Central memory CD4-positive, alpha-beta T cell (primary cell): ENCODE measurements around the gene PTPRM.

ENCODE experiments used
- DNase-seq: peaks from one replicate; pipeline ENCODE4 v3.0.0; 2022
- total RNA-seq, 3 experiments: gene quantifications; one replicate each; lab custom pipeline; 2026; lab: John Stamatoyannopoulos, UW

PTPRM gene
- total RNA-seq = 7.8 to 22.0 (median 10.1) reads per million in 3 experiments

GRCh38 chr18:7566567-7567473 lies at the start of gene PTPRM:
Gene PTPRM, plus strand, starts transcription at chr18:7567316. Its CDS starts 503 bp downstream, at chr18:7567819.
- peak; percentile 55 for DNase-seq

- DNase-seq = no peak
Observed at GRCh38 chr18:7517852-7518251, 49.3 kb upstream of the PTPRM start.

DNA sequence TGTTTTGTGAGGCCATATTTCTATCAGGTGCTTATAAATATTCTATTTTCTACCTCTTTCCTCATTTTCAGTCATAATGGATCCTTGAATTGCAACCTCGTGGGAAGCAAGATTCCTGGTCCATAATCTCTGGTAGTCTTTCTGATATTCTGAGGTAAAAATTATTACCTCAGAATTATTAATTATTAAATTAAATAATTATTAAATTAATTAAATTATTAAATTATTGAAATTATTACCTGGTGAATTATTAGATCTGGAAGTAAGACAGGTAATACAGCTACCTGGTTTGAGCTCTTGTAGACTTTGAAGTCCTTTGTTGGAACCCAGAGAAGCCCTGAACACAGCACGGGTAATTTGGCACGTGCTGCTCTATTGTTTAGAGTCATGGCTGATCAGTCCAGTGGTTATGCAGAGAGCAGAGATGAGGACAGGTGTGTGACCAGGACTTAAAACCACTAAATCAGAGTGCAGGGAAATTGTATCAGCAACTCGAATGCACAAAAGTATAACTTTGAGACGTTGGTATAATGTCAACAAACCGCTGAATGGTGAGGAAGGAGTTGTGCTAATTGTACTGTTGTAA lies 46.8 kb upstream of the PTPRM start:
- no peak for DNase-seq

DNA sequence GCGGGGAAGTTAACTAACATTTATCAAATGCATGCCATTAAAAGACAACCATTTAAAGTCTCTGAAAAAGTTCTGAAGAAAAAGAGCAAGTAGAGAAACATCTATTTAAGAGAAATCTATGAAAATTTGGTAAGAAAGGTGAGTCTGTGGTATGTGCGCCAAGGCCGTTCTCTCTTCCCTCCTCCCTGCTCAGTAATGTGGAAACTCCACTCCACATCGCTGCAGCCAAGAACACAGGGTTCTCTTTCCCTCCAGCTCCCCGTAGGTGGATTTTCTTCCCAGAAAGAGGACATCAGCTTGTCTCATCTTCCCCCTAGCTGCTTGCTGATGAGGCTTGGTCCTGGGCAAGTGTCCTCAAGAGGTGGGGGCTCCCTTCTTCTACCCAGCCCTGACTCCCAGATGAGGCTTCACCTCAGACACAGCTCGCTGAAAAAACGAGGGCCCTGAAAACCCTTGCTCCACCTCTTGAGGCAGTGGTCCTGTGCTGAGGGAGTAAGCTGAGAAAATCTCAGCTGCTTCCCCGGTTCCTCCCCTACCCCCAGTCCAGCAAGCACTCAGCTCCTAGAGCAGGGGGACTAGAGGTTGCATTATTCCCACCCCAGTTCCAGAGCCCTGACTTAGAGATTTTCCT lies 45.8 kb upstream of the PTPRM start:
- DNase-seq = no peak

DNA sequence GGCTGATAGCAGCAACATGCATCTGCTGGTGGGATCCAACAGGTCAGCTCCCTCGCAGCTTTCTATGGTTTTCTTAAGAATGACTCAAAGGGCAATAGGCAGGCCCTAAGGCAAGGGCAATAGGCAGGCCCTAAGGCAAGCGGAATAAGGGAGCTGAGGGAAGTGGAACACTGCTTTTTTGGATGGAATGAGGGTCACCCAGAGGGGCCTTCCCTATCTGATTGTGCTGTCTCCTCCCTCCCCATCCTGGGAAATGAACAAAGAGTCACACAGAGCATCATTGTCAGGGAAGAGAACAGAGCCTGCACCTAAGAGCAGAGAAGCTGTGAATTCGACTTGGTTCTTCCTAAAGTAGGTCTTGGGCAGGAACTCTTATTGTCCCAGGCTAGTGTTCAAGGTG lies 43.3 kb upstream of the PTPRM start:
- no peak for DNase-seq

DNA sequence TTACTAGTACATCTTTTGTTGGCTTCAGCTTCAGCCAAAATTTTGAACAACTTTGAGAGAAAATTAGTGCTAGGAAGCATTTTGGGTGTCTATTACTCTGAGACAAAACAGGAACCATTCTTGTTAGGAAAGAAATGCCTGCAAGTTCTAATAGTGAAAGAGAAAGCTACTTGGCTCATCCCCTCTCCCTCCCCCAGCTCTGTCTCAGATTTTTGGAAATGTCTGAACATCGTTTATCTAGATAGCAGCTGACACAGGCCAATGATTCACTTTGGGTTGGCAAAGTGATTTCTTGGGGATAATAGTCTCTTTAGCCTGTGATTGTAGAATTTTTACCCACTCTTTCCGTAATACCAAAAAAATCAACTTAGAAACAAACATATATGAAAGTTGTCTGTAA lies 42.3 kb upstream of the PTPRM start:
- DNase-seq = no peak

- no peak for DNase-seq
Observed at GRCh38 chr18:7532942-7533341, 34.2 kb upstream of the PTPRM start.

- no peak for DNase-seq
Observed at GRCh38 chr18:7535436-7536205, 31.5 kb upstream of the PTPRM start.

DNA sequence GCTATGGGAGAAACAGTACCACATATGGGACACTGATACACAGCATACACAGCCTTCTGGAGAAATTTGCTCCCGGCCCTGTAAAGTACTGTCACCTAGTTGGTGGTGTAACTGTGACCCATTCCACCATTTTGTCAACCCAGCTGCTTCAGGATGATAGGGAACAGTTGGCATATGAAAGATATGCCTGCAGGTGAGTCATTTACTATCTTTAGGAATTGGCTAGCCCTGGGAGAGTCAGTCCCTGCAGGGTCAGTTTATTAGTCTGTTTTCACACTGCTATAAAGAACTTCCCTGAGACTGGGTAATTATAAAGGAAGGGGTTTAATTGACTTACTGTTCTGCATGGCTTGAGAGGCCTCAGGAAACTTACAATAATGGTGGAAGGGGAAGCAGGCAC lies 30.0 kb upstream of the PTPRM start:
- DNase-seq = no peak

DNA sequence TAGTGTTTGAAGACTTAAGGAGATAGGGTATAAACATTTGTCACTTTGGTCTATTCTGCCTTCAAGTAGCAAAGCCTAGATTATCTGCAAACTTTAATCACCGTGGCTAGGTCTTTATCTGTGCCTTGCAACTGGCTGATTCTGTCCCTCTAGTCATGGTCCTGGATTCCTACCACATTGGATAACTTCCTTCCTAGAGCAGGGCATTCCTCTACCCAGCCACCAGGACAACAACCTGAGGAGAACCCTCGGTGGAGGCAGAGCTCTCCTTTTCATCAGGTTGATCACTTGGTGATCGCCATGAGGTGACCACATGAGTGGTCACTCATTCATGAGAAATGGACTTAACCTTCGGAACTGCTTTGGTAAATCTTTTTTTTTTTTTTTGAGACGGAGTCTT lies 25.3 kb upstream of the PTPRM start:
- DNase-seq = no peak

DNA sequence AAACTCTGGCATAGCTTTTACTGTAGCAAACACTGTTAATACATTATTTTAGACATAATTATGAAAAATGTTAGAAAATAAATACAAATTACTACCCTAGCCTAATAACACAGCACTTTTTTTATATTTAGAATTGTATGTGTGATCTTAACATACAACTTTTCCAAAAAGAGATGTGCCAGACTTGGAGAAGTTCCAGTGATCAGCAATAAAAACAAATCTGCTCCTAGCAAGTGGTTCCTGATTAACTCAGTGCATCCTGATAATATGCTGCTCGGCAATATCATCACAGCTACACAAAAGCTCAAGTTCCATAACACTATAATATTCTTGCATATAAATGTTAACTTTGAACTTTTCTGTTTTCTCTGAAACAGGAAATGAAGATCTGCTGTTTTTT lies 22.4 kb upstream of the PTPRM start:
- DNase-seq = no peak

DNA sequence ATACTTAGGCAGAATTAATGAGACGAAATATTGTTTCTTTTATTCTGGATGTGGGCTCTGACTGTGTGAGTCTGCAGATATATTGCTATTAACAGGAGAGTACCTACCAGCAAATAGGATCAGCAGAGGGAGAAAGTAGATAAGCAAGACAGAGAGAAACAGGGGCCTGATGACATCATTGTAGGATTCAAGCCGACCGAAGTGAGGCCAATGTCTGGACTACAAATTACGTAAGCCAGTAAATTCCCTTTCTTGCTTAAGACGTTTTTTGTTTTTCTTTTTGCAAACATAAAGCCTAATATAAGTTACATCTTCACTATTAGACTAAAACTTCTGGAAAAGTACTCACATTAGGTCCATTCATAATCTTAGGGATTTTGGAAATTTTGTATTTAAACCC lies 21.4 kb upstream of the PTPRM start:
- DNase-seq = no peak

- no peak for DNase-seq
Observed at GRCh38 chr18:7548221-7548620, 18.9 kb upstream of the PTPRM start.

GRCh38 chr18:7548721-7549120 lies 18.4 kb upstream of the PTPRM start:
- DNase-seq = no peak

DNA sequence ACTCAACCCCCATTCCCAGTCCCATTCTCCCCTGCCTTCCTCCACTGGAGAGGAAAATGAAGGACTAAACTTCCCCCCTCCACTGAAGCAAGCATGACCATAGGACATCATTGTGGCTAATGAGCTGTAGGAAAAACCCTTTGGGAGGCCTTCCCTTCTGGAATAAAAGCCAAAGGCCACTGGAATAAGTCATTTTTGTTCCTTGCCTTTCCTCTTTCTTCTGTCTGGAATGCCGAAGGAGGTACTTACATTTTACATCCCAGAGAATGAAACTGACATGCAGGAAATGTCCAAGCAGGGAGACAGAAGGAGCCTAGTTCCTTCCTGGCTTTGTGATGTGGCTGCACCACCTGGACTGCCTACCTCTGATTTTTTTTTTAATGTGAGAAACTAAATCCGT lies 9.1 kb upstream of the PTPRM start:
- DNase-seq = no peak

GRCh38 chr18:7558769-7559168 lies 8.3 kb upstream of the PTPRM start:
- no peak for DNase-seq

GRCh38 chr18:7559709-7560319 lies 7.3 kb upstream of the PTPRM start:
- DNase-seq = no peak

DNA sequence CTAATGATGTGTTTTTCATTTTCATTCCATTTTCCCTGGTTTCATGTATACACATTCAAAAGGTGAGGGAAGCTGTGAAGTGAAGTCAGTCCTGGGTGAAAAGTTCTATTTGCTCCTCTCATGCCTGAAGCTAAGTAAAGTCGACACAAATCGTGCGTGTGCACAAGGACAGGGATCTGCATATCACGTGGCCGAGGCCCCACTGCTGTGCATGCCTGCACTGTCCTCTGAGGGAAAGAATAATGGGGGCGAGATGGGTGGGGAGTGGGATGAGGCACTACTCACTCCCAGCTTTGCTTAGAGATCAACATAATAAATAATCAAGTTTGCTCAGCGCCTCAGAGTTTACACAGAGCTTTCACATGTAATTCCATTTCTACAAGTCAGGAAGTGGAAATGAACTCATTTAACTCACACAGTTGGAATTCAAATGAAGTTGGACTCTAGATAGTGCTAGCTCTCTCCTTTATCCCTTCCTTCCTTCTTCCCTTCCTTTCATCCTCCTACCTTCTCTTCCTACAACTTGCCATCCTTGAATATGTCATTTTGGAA lies 5.1 kb upstream of the PTPRM start:
- no peak for DNase-seq

- DNase-seq = no peak
Observed at GRCh38 chr18:7562491-7562890, 4.6 kb upstream of the PTPRM start.

- DNase-seq = no peak
Observed at GRCh38 chr18:7565677-7566076, 1.4 kb upstream of the PTPRM start.

DNA sequence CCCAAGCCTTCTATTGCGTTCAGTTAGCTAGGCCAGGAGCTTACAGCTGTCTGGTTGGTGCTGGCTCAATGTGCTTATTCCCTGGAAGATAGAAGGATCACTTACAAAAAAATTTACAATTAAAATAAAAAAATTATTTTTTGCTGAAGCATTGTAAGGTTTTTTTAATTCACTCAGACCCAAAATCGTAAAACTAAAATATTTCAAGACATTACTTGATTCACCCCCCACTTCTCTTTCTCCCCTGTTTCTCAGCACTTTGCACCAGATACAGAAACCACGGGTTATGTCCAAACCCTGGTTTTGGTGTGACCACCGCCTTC lies 911 bp upstream of the PTPRM start:
- no peak for DNase-seq
